ENCODE measurements around the gene APEH. TPM values are rescaled to one million over a fixed set of nuclear protein-coding genes. Genes with fewer than 3 reads are reported as not detected.
"Not testable (repeated sequence)": the region's sequence is repeated elsewhere in the genome, so short reads cannot be mapped to it uniquely, and the experiment has no call there.

Gene APEH
- total and polyA plus RNA-seq, 2 of the 13 experiments (the other 11 are each of a cell fraction or from before 2014, with no cell fraction given), result 116 to 130 TPM

DNA sequence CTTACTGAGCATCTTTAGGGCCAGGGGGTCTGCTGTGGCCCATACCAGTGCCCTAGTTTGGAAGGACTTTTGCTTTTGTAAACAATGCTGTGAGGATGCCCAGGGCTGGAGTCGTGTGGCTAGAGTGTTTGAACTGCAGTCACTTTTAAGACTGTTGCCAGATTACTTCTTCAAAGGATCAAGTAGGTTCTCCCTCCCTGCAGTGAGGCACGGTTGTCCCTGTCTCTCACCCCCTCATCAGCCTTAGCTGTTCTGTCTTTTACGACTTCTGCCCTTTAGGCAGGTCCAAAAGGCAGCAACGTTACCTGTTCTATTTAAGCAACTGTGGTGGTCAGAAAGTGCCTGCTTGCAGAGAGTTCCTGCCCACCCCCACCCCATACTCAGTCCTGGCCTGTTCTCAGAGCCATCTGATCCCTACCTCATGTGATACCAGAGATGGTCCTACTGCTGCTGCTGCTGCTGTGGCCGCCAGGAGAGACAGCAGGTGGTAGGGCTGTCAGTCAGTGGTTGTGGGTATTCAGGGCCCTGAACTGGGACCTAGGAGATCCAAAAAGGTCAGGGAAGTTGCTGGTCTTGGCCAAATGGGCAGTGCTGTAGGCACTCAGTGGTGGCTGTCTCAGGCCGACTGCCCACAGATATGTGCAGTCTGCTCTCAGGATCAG lies 20.4 kb downstream of the APEH start:
- BruUV-seq (replicated peaks); H3K9me3 ChIP-seq (ENCODE audit: low read length): not testable (repeated sequence)
- 83% methylated on average over 5 of the region's 6 CpGs for WGBS (ENCODE audit: low lambda C conversion rate)

DNA sequence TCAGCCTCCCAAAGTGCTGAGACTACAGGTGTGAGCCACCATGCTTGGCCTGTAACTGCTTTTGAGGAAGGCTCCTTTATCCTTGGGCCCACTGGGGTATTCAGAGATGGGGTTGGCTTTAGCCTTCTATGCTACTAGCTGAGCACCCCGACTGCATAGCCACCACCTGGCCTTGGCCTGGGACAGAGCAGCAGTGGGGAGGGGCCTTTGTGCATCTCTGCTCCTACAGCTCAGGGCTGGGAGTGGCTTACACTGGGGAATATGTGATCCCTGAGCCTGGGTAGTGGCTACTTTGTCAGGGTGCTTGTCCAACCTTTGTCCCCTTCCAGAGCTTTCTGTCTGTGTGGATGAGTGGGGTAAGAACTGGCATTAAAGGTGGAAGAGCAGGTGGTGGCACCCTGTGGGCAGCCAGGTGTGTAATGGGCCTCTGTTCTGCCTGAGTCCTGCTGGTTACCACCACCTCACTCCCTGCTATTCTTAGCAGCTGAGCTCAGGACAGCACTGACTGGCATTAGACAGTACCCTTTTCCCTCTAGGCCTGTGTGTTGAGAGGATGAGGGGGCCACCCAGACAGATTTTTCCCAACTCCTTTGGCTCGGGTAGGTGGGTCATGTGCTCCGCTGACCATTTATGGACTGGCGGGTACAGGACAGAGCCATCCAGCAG lies 21.3 kb downstream of the APEH start:
- H3K9me3 ChIP-seq (ENCODE audit: low read length); CTCF ChIA-PET (ENCODE audit: low intra/inter-chr PET ratio, low total read pairs); in situ Hi-C loops (cut with HindIII; ENCODE audit: extremely low pct_ligation_motif_present, low pct_unique_long_range_greater_than_20kb); intact Hi-C loops (cut with micrococcal nuclease; ENCODE audit: unreplicated experiment); H3K27ac ChIP-seq (ENCODE audit: extremely low read length, insufficient read depth, low read length); H3K27me3 ChIP-seq (ENCODE audit: control insufficient read depth in 1 of 2, insufficient read depth in 2 of 2, low read length in 2 of 2); H3K9ac ChIP-seq (ENCODE audit: insufficient read depth, low read depth, low read length); BruUV-seq (replicated peaks); FAIRE-seq; H3K4me2 ChIP-seq (ENCODE audit: low read depth, low read length); POLR2A ChIA-PET; H3K4me3 ChIP-seq (replicated peaks in 1 of 3; ENCODE audit: insufficient read depth in 1 of 3, low read depth in 2 of 3, low read length in 3 of 3); H4K20me1 ChIP-seq (ENCODE audit: insufficient read depth, low read length); H2AFZ ChIP-seq (ENCODE audit: low read length); DNase-seq (ENCODE audit: low spot score): not testable (repeated sequence)
- Histone ChIP-seq H3K36me3 (replicated peaks in 1 of 2; ENCODE audit: control insufficient read depth in 1 of 2, insufficient read depth in 2 of 2, low read length in 2 of 2) (peaks cover 13 to 34% of the 10 kb centered on the region in 2 experiments; a peak in 4 of 5 replicates), H3K79me2 (ENCODE audit: insufficient read depth, low read length) (peaks cover 21% of the 10 kb centered on the region), H3K4me1 (ENCODE audit: insufficient read depth, low read length) (peaks cover 20% of the 10 kb centered on the region)
- WGBS (ENCODE audit: low lambda C conversion rate), result no CpG with 5 or more reads among the region's 4 CpGs
- peak; percentile 52 for ATAC-seq

More for the DNA sequence above, 20.4 kb downstream of the APEH start:
- DNase-seq (ENCODE audit: low spot score); FAIRE-seq; H3K4me2 ChIP-seq (ENCODE audit: low read depth, low read length); H3K27ac ChIP-seq (ENCODE audit: extremely low read length, insufficient read depth, low read length); POLR2A ChIA-PET; H3K27me3 ChIP-seq (ENCODE audit: control insufficient read depth in 1 of 2, insufficient read depth in 2 of 2, low read length in 2 of 2); in situ Hi-C loops (cut with HindIII; ENCODE audit: extremely low pct_ligation_motif_present, low pct_unique_long_range_greater_than_20kb); CTCF ChIA-PET (ENCODE audit: low intra/inter-chr PET ratio, low total read pairs); ATAC-seq; H3K4me3 ChIP-seq (replicated peaks in 1 of 3; ENCODE audit: insufficient read depth in 1 of 3, low read depth in 2 of 3, low read length in 3 of 3); H4K20me1 ChIP-seq (ENCODE audit: insufficient read depth, low read length); H2AFZ ChIP-seq (ENCODE audit: low read length); H3K9ac ChIP-seq (ENCODE audit: insufficient read depth, low read depth, low read length); intact Hi-C loops (cut with micrococcal nuclease; ENCODE audit: unreplicated experiment): not testable (repeated sequence)
- peaks cover 30% of the 10 kb centered on the region for H3K79me2 ChIP-seq (ENCODE audit: insufficient read depth, low read length)
- peaks cover 23% of the 10 kb centered on the region for H3K4me1 ChIP-seq (ENCODE audit: insufficient read depth, low read length)
- H3K36me3 ChIP-seq (replicated peaks in 1 of 2; ENCODE audit: control insufficient read depth in 1 of 2, insufficient read depth in 2 of 2, low read length in 2 of 2), result peaks cover 11 to 25% of the 10 kb centered on the region in 2 experiments; a peak in 4 of 5 replicates
